MM.1S (cell line): ENCODE measurements around the gene ELP4.
"Not testable (repeated sequence)": the region's sequence is repeated elsewhere in the genome, so short reads cannot be mapped to it uniquely, and the experiment has no call there.

Experiments used
- DNase-seq: peaks from one replicate; pipeline ENCODE4 v3.0.0-alpha.2; 2015
- H2AFZ ChIP-seq: fragments of 300-600 bp; sonication (generic); 2 replicates; pipeline ENCODE4 v1.6.0; 2016; ENCODE audit warnings: antibody characterized with exemption, low read length
- H3F3A ChIP-seq: fragments of 300-600 bp; sonication (generic); 2 replicates; pipeline ENCODE4 v1.6.1; 2016; ENCODE audit warnings: mild to moderate bottlenecking, antibody characterized with exemption, low read length, moderate library complexity, mixed read lengths; ENCODE audit not compliant: insufficient read depth
- H3K27ac ChIP-seq: fragments of 300-600 bp; sonication (generic); 2 replicates; pipeline ENCODE4 v1.5.1; 2016; ENCODE audit warnings: mild to moderate bottlenecking, low read length
- H3K27me3 ChIP-seq: fragments of 300-600 bp; sonication (generic); replicated peaks from 2 replicates; pipeline ENCODE4 v1.6.0; 2016; ENCODE audit warnings: low read length; ENCODE audit not compliant: insufficient read depth
- H3K36me3 ChIP-seq: fragments of 300-600 bp; sonication (generic); replicated peaks from 2 replicates; pipeline ENCODE4 v1.6.1; 2016; ENCODE audit warnings: mild to moderate bottlenecking, low read length, mixed read lengths; ENCODE audit not compliant: insufficient read depth
- H3K4me1 ChIP-seq: fragments of 300-600 bp; sonication (generic); 2 replicates; pipeline ENCODE4 v1.6.1; 2016; ENCODE audit warnings: low read length, mixed read lengths
- H3K4me2 ChIP-seq: fragments of 300-600 bp; sonication (generic); 2 replicates; pipeline ENCODE4 v1.6.0; 2016; ENCODE audit warnings: low read depth, low read length
- H3K4me3 ChIP-seq: fragments of 300-600 bp; sonication (generic); 2 replicates; pipeline ENCODE4 v1.5.1; 2016; ENCODE audit warnings: low read length, mixed read lengths
- H3K79me2 ChIP-seq: fragments of 300-600 bp; sonication (generic); 2 replicates; pipeline ENCODE4 v1.6.1; 2016; ENCODE audit warnings: mixed run types, low read length, mixed read lengths
- H3K9ac ChIP-seq: fragments of 300-600 bp; sonication (generic); 2 replicates; pipeline ENCODE4 v1.6.1; 2016; ENCODE audit warnings: low read length, mixed read lengths
- H3K9me2 ChIP-seq: fragments of 300-600 bp; sonication (generic); replicated peaks from 2 replicates; pipeline ENCODE4 v1.6.1; 2016; ENCODE audit warnings: mild to moderate bottlenecking, low read length, mixed read lengths; ENCODE audit not compliant: insufficient read depth
- H3K9me3 ChIP-seq: fragments of 300-600 bp; sonication (generic); replicated peaks from 2 replicates; pipeline ENCODE4 v1.6.1; 2016; ENCODE audit warnings: mild to moderate bottlenecking, low read length, mixed read lengths; ENCODE audit not compliant: insufficient read depth
- H4K20me1 ChIP-seq: fragments of 300-600 bp; sonication (generic); 2 replicates; pipeline ENCODE4 v1.6.1; 2016; ENCODE audit warnings: mild to moderate bottlenecking, low read length, moderate library complexity, mixed read lengths; ENCODE audit not compliant: insufficient read depth
- CTCF ChIP-seq: fragments of 300-600 bp; sonication (generic); IDR thresholded peaks from 2 replicates; pipeline ENCODE4 v1.5.1; 2016; ENCODE audit warnings: antibody characterized with exemption, low read length, mixed read lengths
- EZH2 ChIP-seq: fragments of 300-600 bp; sonication (generic); optimal IDR thresholded peaks from 2 replicates; pipeline ENCODE3; 2017; ENCODE audit warnings: low read depth, mild to moderate bottlenecking, antibody characterized with exemption, low read length, mixed read lengths
- EZH2phosphoT487 ChIP-seq: fragments of 300-600 bp; sonication (generic); IDR thresholded peaks from 2 replicates; pipeline ENCODE4 v1.6.1; 2018; ENCODE audit warnings: antibody characterized with exemption, low read length

ELP4 gene

DNA sequence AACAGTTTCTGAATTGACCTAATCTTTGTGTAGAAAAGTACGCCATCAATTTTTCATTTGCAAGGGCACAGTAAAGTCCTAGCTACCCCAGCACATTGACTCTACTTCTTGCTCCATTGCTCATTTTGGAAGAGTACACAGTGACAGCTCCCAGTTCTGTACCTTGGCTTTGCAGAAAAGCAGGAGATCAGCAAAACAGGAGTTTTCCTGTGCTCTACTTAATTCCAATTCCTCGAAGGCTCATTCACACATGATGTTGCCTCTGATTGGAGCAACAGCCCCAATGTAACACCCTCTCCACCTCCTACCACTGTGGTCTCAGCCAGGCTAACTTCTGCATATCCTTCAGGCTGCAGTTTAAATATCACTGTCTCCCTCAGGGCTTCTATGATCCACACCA lies 182.9 kb downstream of the ELP4 start:
- H3K27ac ChIP-seq, result no peak overlapping the region
- H4K20me1 ChIP-seq, result no peaks in the 10 kb centered on the region
- H2AFZ ChIP-seq, result no peak overlapping the region
- no peaks in the 10 kb centered on the region for H3K27me3 ChIP-seq
- no peak for DNase-seq
- no peak overlapping the region for H3K4me2 ChIP-seq
- no peaks in the 10 kb centered on the region for H3K9me2 ChIP-seq
- TF ChIP-seq CTCF, result no peak
- no peak for TF ChIP-seq EZH2phosphoT487
- no peak for TF ChIP-seq EZH2
- no peak overlapping the region for H3K9ac ChIP-seq
- no peaks in the 10 kb centered on the region for H3K79me2 ChIP-seq
- no peak overlapping the region for H3K4me3 ChIP-seq
- H3K9me3 ChIP-seq, result no peaks in the 10 kb centered on the region
- no peaks in the 10 kb centered on the region for H3F3A ChIP-seq
- no peaks in the 10 kb centered on the region for H3K36me3 ChIP-seq
- peaks cover 17% of the 10 kb centered on the region for H3K4me1 ChIP-seq

DNA sequence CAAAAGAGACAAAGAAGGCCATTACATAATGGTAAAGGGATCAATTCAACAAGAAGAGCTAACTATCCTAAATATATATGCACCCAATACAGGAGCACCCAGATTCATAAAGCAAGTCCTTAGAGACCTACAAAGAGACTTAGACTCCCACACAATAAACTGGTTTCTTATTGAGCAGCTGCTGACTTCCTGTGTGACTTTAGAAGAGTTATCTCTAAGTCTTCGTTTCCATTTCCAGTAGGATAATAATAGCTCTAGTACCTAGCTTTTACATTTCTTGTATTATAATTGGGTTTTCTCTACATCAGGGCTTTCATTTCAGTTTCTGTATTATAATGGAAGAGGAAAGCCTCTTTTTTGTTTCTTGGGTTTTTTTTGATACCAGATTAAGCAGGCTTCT lies 187.5 kb downstream of the ELP4 start:
- not testable (repeated sequence) for H3K9me2 ChIP-seq, H3K36me3 ChIP-seq, H4K20me1 ChIP-seq, H3K4me1 ChIP-seq, H3K27me3 ChIP-seq, H3K9ac ChIP-seq, H3K9me3 ChIP-seq, H3K79me2 ChIP-seq, H2AFZ ChIP-seq, H3F3A ChIP-seq
- Histone ChIP-seq H3K27ac (peak overlapping the region; percentile 27; the same call in 1 of the 2 replicates), H3K4me3 (peak overlapping the region; percentile 13; the same call in 1 of the 2 replicates), H3K4me2 (peak overlapping the region; percentile 52; the same call in 1 of the 2 replicates)
- DNase-seq, result peak; percentile 68

DNA sequence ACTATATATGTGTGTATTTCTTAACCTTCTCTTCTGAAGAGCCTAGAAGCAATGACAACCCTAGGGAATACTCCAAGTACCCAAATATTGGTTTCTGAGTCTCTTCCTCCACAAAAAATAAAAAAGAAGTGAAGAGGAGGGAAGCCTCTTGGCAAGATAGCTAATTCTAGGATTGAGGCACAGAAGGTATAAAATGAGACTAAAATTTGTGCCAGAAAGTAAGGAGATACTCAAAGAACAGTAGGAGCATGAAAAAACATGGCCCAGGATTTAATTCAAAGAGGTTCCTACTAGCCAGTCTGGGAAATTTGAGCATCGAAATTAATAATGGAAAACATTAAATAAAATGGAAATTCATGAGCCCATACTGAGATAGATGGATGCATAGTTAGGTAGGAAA lies 189.5 kb downstream of the ELP4 start:
- no peaks in the 10 kb centered on the region for H4K20me1 ChIP-seq

GRCh38 chr11:31702966-31703365 lies 193.4 kb downstream of the ELP4 start:
- Histone ChIP-seq H3K9me2 (no peaks in the 10 kb centered on the region), H3K27me3 (no peaks in the 10 kb centered on the region), H3K9ac (no peak overlapping the region), H3K79me2 (no peaks in the 10 kb centered on the region), H3K4me3 (no peak overlapping the region), H3K4me2 (no peak overlapping the region), H2AFZ (no peak overlapping the region), H4K20me1 (no peaks in the 10 kb centered on the region), H3K4me1 (no peaks in the 10 kb centered on the region), H3F3A (no peaks in the 10 kb centered on the region), H3K36me3 (no peaks in the 10 kb centered on the region), H3K27ac (no peak overlapping the region), H3K9me3 (no peaks in the 10 kb centered on the region)
- DNase-seq, result no peak
- TF ChIP-seq CTCF, result no peak
- TF ChIP-seq EZH2phosphoT487, result no peak

More for the DNA sequence above, 189.5 kb downstream of the ELP4 start:
- H3K9me2 ChIP-seq, result no peaks in the 10 kb centered on the region
- H3K36me3 ChIP-seq, result no peaks in the 10 kb centered on the region
- DNase-seq, result no peak
- H3K9ac ChIP-seq, result no peak overlapping the region
- H3F3A ChIP-seq, result no peaks in the 10 kb centered on the region
- no peaks in the 10 kb centered on the region for H3K79me2 ChIP-seq
- no peak overlapping the region for H3K4me3 ChIP-seq
- no peak overlapping the region for H2AFZ ChIP-seq
- H3K4me2 ChIP-seq, result no peak overlapping the region
- no peaks in the 10 kb centered on the region for H3K27me3 ChIP-seq
- TF ChIP-seq EZH2, result no peak
- no peak for TF ChIP-seq EZH2phosphoT487
- TF ChIP-seq CTCF, result no peak
- H3K4me1 ChIP-seq, result peaks cover 4% of the 10 kb centered on the region; the same call in 1 of the 2 replicates
- H3K27ac ChIP-seq, result no peak overlapping the region
- no peaks in the 10 kb centered on the region for H3K9me3 ChIP-seq
